Ovary (tissue), 9 donors: ENCODE results near the gene PCBP3. TPM values are rescaled to one million over a fixed set of nuclear protein-coding genes. Genes with fewer than 3 reads are reported as not detected.

ENCODE experiments used
- DNase-seq, 5 donors: peaks; one replicate each; pipeline ENCODE4 v3.0.0-alpha.2; 2019 to 2020
- H3K27ac ChIP-seq, 2 donors: fragments of 200-600 bp; one replicate each; pipeline versions ENCODE4 v1.5.1 to v1.8.0; 2019 to 2022
- H3K27me3 ChIP-seq: fragments of 200-600 bp; one replicate; pipeline ENCODE4 v1.8.0; 2022
- H3K36me3 ChIP-seq: fragments of 200-600 bp; sonication (generic); one replicate; pipeline ENCODE4 v1.5.1; 2019
- H3K4me1 ChIP-seq: one replicate; pipeline ENCODE4 v1.8.1; 2013; ENCODE audit warnings: mild to moderate bottlenecking, moderate library complexity; ENCODE audit not compliant: insufficient read depth
- H3K4me3 ChIP-seq: fragments of 200-600 bp; sonication (generic); one replicate; pipeline ENCODE4 v1.5.1; 2017
- H3K9me3 ChIP-seq, 2 donors: fragments of 200-600 bp in 1 of 2; sonication (generic) in 1 of 2; one replicate each; pipeline versions ENCODE4 v1.5.1 to v1.8.1; 2013 to 2019; ENCODE audit warnings: mild to moderate bottlenecking in 1 of 2, moderate library complexity in 1 of 2
- CTCF ChIP-seq, 3 donors: fragments of 450-650 bp in 2 of 3; fragments of 200-600 bp in 1 of 3; IDR thresholded peaks; one replicate each; pipeline versions ENCODE4 v1.5.1 to v1.8.0; 2016 to 2022; ENCODE audit warnings: antibody characterized with exemption in 3 of 3, mild to moderate bottlenecking in 1 of 3
- EP300 ChIP-seq: sonication (generic); formaldehyde crosslinking; IDR thresholded peaks from one replicate; pipeline ENCODE4 v1.6.1; 2017; ENCODE audit warnings: antibody characterized with exemption
- POLR2A ChIP-seq: fragments of 450-650 bp; IDR thresholded peaks from one replicate; pipeline ENCODE4 v1.6.1; 2017; ENCODE audit warnings: antibody characterized with exemption, mild to moderate bottlenecking, moderate library complexity
- WGBS, 3 donors: extraction: QIAGEN DNeasy Blood & Tissue Kit in 1 of 3; methylation state at CpG; one replicate each; pipeline versions ENCODE4 v1.1.5 to v1.1.7; 2013 to 2017; 5-methylcytosine and 5-hydroxymethylcytosine counted together
- intact Hi-C, 4 donors: fragments of 100-400 bp; cut with DNase I; formaldehyde crosslinking; loops; one replicate each; pipeline versions ENCODE4 v1.11.0 to v1.15.1; 2022 to 2023
- polyA plus RNA-seq, 2 donors: library from polyadenylated mRNA; stranded (reverse); fragments of 200-250 nt in 1 of 2; fragments of 350-450 nt in 1 of 2; fragmentation: Illumina TruSeq in 1 of 2; extraction: RNeasy Lipid Tissue Mini Kit (QIAGEN cat#74804) in 1 of 2; gene quantifications; one replicate each; pipeline ENCODE4 v1.2.3, GENCODE V29; 2013 to 2014
- total RNA-seq, 7 donors: library from RNA; depleted of rRNA in 2 of 7; stranded (reverse); fragments of >200 nt in 2 of 7; fragmentation: NEBNext Ultra II Directional in 3 of 7; extraction: Animal tissue kit (Norgen Biotek cat#: 25700) in 3 of 7; gene quantifications; one replicate each; pipeline versions ENCODE4 v1.1.0 to v1.2.4, GENCODE V29; 2016 to 2023
- donor health status: DM: no; HTN: no; CAD: no; lungs with moderate emphysema.
- donor health status: DM: no; HTN: no; CAD: no.
- donor health status: Bipolar disorder and iron deficiency.
- donor health status: DM: yes; HTN: yes; CAD: no.
- donor health status: DM: no; HTN: no; CAD: no.
- donor health status: DM: yes; HTN: yes; CAD: no.

Gene PCBP3
- total and polyA plus RNA-seq, 9 donors = 2.4 to 10.1 (median 5.4) TPM

- Histone ChIP-seq H3K27ac (no peak overlapping the region), H3K9me3 (peaks cover 0 to 5% of the 10 kb centered on the region in 2 donors), H3K27me3 (no peaks in the 10 kb centered on the region), H3K4me1 (no peaks in the 10 kb centered on the region), H3K4me3 (no peak overlapping the region), H3K36me3 (no peaks in the 10 kb centered on the region)
- no peak for TF ChIP-seq POLR2A
- TF ChIP-seq CTCF (IDR thresholded peaks at IDR 0.05) = no peak
- TF ChIP-seq EP300 = no peak
- intact Hi-C loops = no loop called here
- DNase-seq = no peak
- 77 to 87% (median 78%) methylated on average over 9 of the region's 9 CpGs for WGBS, 3 donors
Observed at GRCh38 chr21:45932922-45933502, 289.5 kb downstream of the PCBP3 start.

GRCh38 chr21:45934085-45934484 is 290.6 kb downstream of the PCBP3 start:
- 78 to 85% (median 82%) methylated on average over 6 of the region's 6 CpGs for WGBS, 3 donors
- intact Hi-C loops = no loop called here
- no peak for DNase-seq
- Histone ChIP-seq H3K4me3 (no peak overlapping the region), H3K9me3 (peaks cover 0 to 5% of the 10 kb centered on the region in 2 donors), H3K36me3 (no peaks in the 10 kb centered on the region), H3K27me3 (no peaks in the 10 kb centered on the region), H3K4me1 (no peaks in the 10 kb centered on the region), H3K27ac (no peak overlapping the region)
- no peak for TF ChIP-seq POLR2A
- TF ChIP-seq CTCF (IDR thresholded peaks at IDR 0.05) = no peak
- TF ChIP-seq EP300 = no peak

DNA sequence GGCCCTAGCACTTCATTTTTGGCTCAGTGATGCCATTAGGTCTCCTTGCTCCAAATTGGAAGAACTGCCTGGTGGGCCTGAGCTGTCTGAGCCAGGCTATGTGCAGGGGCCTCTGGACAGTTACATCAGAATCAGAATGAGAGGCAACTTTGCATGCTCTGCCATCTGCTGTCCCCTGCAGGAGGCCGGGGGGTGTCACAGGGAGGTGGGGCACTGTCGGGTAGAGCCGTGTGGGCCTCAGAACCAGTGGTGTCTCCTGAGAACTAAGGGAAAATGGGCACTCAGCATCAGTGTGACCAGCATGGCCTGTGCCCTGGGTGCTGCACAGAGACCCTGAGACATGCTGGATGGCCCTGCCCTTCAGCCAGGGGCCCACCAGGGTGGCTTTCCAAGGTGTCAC is 291.0 kb downstream of the PCBP3 start:
- Histone ChIP-seq H3K4me1 (no peaks in the 10 kb centered on the region), H3K27me3 (no peaks in the 10 kb centered on the region), H3K9me3 (peaks cover 0 to 5% of the 10 kb centered on the region in 2 donors), H3K4me3 (no peak overlapping the region), H3K27ac (no peak overlapping the region), H3K36me3 (no peaks in the 10 kb centered on the region)
- WGBS, 3 donors = 81 to 90% (median 85%) methylated on average over 3 of the region's 3 CpGs
- DNase-seq = no peak
- TF ChIP-seq CTCF (IDR thresholded peaks at IDR 0.05) (no peak), EP300 (no peak), POLR2A (no peak)
- intact Hi-C loops = no loop called here

GRCh38 chr21:45935628-45936027 is 292.1 kb downstream of the PCBP3 start:
- intact Hi-C loops = no loop called here
- DNase-seq = no peak
- no peak overlapping the region for H3K27ac ChIP-seq
- H3K4me1 ChIP-seq = no peaks in the 10 kb centered on the region
- TF ChIP-seq POLR2A (no peak), EP300 (no peak)
- H3K4me3 ChIP-seq = no peak overlapping the region
- 68 to 80% (median 78%) methylated on average over 3 of the region's 3 CpGs for WGBS, 3 donors
- no peaks in the 10 kb centered on the region for H3K36me3 ChIP-seq
- H3K9me3 ChIP-seq = peaks cover 0 to 5% of the 10 kb centered on the region in 2 donors
- H3K27me3 ChIP-seq = no peaks in the 10 kb centered on the region

GRCh38 chr21:45937721-45938452 is 294.4 kb downstream of the PCBP3 start:
- TF ChIP-seq EP300 (no peak), CTCF (IDR thresholded peaks at IDR 0.05) (no peak), POLR2A (no peak)
- Histone ChIP-seq H3K27ac (no peak overlapping the region), H3K36me3 (no peaks in the 10 kb centered on the region), H3K4me3 (no peak overlapping the region), H3K4me1 (no peaks in the 10 kb centered on the region), H3K9me3 (peaks cover 0 to 5% of the 10 kb centered on the region in 2 donors), H3K27me3 (no peaks in the 10 kb centered on the region)
- WGBS, 3 donors = 78 to 91% (median 88%) methylated on average over 17 of the region's 17 CpGs
- intact Hi-C loops = no loop called here
- no peak for DNase-seq
